Colon (tissue), 2 donors: ENCODE data around the gene DDX10.

Experiments used
- FAIRE-seq: peaks from 2 replicates; lab custom pipeline; 2012; peaks lifted over from hg19 to GRCh38; lab: Jason Lieb, UNC
- donor health status: control.
- donor health status: control.

Gene DDX10

GRCh38 chr11:108983636-108984420, 319.0 kb downstream of the DDX10 start:
- no peak for FAIRE-seq

- FAIRE-seq: no peak
Observed at GRCh38 chr11:108984523-108984922, 319.7 kb downstream of the DDX10 start.

- FAIRE-seq: no peak
Observed at GRCh38 chr11:108985236-108985944, 320.5 kb downstream of the DDX10 start.

- FAIRE-seq: no peak
Observed at GRCh38 chr11:108985945-108986279, 321.0 kb downstream of the DDX10 start.
